GM19438 (cell line): ENCODE results near the gene NCKAP5L.

Experiments
- ATAC-seq: cut with Tn5 transposase; IDR thresholded peaks from one replicate; pipeline ENCODE4 v1.9.1; 2021; ENCODE audit warnings: low read depth; ENCODE audit not compliant: unreplicated experiment

NCKAP5L gene

DNA sequence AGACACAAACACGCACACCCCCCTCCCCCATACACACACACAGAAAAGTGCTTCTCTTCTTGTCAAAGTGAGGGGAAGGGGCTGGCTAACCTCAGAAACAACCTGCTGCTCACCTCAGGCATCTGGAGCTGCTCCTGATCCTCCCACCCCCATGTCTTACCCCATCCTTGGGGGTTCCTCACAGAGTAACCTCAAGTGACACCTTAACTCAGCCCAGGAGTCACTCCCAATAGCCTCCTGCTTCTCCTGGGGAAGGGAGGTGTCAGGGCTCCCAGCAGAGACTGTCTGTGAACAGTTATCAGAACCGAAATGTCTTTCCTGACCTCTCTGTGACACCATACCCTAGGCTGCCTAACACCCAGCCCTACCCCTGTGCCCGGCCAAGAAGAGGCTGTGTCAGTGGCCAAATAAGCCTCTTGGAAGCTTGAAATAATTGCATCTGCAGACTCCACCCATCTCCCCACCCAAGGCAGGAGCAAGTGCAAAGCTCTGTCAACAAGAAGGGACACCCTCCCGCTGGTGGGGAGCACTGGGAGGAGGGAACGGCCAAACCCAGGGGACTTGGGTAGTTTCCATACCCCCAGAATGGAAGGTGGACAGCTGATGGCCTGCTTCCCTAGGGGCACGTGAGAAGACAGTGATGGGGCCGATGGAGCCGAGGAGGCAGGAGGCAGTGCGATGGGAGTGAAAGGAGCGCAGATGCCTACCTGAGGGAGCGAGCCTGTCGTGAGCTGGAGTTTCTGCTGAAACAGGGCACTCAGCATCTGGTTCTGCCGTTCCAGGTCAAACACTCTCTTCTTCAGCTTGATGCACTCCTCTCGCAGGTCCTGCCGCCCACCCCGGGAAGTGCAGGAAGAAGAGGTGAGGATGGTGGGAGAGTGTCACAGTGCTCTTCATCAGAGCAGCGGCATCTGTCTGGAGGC lies 26.8 kb downstream of the NCKAP5L start:
- no peak for ATAC-seq

DNA sequence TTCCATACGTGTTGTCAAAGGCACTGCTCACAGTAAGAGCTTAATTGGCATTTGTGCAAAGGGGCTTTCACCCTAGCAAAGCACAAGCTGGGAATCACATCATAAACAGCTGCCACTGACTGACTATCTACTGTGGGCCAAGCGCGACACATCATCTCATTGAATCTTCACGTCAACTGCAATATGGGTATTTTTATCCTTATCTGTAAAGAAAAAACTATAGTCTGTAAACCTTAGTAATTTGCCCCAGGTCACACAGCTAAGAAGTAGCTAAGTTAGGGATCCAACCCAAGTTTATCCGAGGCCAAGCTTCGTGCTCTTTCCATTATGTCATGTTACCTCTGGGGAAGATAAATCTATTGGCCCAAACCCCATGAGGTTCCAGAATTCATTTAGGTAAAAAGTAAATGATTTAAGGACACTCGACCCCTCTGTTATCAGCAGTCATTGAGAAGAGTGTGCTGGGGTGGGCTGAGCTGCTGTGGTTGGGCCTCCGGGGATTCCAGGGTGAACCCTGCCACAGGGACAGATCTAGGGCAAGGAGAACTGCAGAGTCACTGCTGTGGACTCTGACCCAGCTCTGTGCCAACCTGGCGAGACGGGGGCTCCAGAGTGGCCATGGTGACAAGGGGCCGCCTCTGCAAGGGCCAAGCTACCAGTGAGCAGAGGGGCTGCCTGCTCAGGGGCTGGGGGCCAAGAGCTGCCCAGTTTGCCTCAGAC lies 27.6 kb downstream of the NCKAP5L start:
- no peak for ATAC-seq

GRCh38 chr12:49798934-49799333 lies 29.3 kb downstream of the NCKAP5L start:
- no peak for ATAC-seq

GRCh38 chr12:49798248-49798647 lies 30.0 kb downstream of the NCKAP5L start:
- no peak for ATAC-seq

- no peak for ATAC-seq
These were observed 30.8 kb downstream of the NCKAP5L start for GRCh38 chr12:49797449-49797776.

DNA sequence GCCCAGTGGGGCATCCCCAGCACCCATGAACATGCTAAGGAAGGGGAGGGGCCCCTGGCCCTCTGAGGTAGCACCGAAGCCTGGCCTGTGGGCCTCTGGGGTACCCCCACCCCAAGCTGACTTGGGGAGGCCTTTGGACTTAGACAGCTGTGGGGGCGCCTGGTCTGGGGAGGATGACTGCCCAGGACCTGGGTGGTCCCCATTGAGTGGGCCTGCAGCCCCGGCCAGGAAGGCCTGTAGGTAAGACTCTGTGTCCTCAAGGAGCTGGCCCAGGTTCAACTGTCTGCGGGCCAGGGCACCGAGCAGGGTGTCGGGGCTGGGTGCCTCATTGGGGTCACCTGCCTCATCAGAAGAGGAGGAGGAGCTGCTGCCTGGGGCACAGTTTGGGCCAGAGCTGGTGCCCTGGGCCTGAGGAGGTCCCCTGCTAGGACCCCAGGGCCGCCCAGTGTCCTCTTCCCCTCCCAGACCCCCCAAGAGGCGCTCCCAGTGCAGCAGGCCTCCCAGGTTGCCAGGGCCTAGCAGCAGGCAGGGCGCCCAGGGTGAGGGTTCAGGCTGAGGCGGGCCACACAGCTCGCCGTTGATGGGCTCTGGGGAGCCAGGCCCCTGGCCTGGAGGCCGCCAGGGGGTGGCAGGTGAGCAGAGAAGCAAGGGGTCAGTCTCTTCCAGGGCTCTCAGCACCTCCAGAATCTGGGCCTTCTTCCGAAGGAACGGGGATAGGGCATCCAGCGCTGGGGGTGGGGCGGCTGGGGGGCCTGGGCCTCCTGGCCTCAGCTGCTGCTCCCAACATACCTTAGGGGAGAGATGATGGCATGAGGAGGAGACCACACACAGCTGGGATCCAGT lies 31.4 kb downstream of the NCKAP5L start:
- no peak for ATAC-seq

GRCh38 chr12:49796155-49796554 lies 32.1 kb downstream of the NCKAP5L start:
- ATAC-seq, result no peak

GRCh38 chr12:49795654-49796105 lies 32.5 kb downstream of the NCKAP5L start:
- no peak for ATAC-seq

- no peak for ATAC-seq
These were observed 33.2 kb downstream of the NCKAP5L start for GRCh38 chr12:49794811-49795653.

DNA sequence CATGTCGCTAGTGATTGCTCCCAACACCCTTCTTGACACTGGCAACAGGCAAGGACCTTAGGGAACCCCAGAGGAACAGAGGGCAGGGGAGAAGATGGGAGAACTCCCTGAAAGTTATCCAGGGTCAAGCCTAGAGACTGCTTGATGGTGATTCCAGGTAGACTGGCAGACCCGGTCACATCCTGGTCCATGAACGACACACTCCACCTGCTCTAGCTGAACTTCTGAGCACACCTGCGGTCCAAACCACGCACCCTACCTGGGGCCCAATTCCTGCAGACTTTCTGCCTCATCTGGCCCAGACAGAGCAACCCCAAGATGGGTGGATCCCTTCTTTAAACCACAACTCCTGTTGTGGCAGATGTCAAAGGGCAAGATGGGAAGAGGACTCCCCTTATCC lies 34.2 kb downstream of the NCKAP5L start:
- no peak for ATAC-seq

- ATAC-seq, result no peak
These were observed 34.6 kb downstream of the NCKAP5L start for GRCh38 chr12:49793620-49794019.

- no peak for ATAC-seq
These were observed 35.1 kb downstream of the NCKAP5L start for GRCh38 chr12:49792976-49793580.

GRCh38 chr12:49792181-49792970 lies 35.8 kb downstream of the NCKAP5L start:
- no peak for ATAC-seq

DNA sequence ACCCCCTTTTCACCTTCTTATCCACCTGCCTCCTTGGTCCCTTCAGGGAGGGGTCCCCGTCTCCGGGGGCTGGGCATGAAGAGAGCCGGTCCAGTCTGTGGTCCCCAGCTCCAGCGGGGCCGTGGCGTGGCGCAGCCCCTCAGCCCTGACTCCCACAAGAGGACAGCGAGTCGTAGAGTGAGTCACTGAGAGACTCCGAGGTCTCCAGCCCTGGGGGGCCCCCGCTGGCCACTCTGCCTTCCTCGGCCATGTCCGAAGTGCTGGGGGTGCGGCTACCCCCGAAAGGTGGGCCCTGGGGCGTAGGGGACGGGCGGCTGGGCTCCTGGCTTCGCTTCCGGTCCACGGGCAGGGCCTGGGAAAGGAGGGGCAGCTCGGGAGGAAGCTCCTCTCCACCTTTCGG lies 36.5 kb downstream of the NCKAP5L start:
- no peak for ATAC-seq

DNA sequence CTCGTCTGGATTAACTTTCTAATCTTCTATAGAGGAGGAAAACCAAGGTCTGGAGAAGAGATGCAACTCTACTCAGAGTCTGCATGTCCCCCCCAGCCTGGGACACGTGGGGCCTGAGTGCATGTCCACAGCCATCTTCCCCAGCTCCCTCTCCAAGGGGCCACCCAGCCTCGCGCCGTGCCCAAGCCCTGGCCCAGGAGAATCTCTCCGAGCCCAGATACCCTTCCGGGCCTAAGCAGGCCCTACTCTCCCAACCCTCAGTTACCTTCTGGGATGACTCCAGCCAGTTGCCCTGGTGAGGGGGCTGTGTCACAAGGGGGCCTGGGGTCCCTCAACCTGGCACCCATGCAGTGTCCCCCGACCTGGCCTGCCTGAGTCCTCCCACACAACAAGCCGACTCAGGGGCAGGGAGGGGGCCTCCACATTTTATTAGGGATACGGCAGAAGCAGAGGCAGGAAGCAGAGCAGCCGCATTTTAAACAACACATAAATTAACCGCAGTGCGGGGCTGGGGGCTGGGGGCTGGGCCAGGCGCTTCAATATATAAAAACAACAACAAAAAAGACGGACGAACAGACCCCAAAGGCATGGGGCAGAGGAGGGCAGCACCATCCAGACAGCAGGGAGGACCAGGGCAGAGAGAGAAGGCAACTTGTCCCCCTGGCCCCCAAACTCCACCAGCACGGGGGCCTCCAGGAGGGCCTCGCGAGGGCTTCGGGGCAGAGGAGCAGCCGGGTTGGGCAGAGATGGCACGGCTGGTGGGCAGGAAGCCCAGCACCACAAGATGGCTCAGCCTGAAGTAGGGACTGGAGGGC lies 37.3 kb downstream of the NCKAP5L start:
- ATAC-seq, result no peak

DNA sequence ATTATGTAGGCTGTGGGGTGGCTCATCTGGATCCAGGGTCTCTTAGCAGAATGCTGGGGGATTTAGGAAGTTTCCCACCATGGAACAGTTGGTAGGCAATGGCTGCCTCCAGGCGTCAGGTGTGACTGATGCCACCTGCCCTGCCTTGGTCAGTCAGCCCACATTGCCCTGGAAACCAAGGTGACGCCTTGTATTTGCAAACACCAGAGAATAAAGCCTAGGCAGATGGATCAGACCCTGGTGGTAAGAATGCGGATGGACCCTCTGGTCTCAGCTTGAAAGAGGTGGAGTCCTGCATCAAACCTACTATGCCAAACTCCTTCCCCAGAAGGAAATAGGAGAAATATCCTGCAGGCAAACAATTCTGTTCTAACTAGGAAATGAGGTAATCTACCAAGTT lies 38.2 kb downstream of the NCKAP5L start:
- ATAC-seq, result no peak

DNA sequence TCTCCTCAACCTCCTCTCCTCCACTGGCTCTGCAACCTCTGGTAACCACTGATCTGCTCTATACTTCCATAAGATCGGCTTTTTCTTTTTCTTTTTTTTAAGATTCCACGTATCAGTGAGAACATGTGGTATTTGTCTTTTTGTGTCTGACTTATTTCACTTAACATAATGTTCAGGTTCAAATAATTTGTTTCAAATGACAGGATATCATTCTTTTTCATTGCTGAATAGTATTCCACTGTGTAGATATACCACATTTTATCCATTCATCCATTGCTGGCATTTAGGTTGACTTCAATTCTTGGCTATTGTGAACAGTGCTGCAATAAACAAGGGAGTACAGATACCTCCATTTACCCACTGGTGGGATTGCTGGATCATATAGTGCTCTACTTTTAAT lies 40.5 kb downstream of the NCKAP5L start:
- no peak for ATAC-seq

GRCh38 chr12:49784756-49785409 lies 43.3 kb downstream of the NCKAP5L start:
- ATAC-seq, result no peak
